Gastroesophageal sphincter (tissue), 4 donors: Measurements from ENCODE around the gene EPHB1. TPM values are rescaled to one million over a fixed set of nuclear protein-coding genes. Genes with fewer than 3 reads are reported as not detected.

Experiments
- ATAC-seq: fragments of 150-250 bp; one replicate; pipeline ENCODE4 v1.9.1; 2016; ENCODE audit warnings: mild to moderate bottlenecking, moderate library complexity
- H3K27ac ChIP-seq, 4 donors: fragments of 200-600 bp; sonication (generic) in 3 of 4; 1 replicate in 3 of 4; 2 replicates in 1 of 4; pipeline ENCODE4 v1.5.1; 2016 to 2019
- H3K27me3 ChIP-seq: fragments of 200-600 bp; sonication (generic); one replicate; pipeline ENCODE4 v1.5.1; 2019
- H3K36me3 ChIP-seq, 2 donors: fragments of 200-600 bp; sonication (generic); one replicate each; pipeline ENCODE4 v1.5.1; 2019; ENCODE audit warnings: control low read depth in 1 of 2
- H3K4me1 ChIP-seq, 3 donors: fragments of 200-600 bp; sonication (generic); 1 replicate in 2 of 3; 2 replicates in 1 of 3; pipeline ENCODE4 v1.5.1; 2016 to 2019; ENCODE audit warnings: control low read depth in 2 of 3
- H3K4me3 ChIP-seq, 2 donors: fragments of 200-600 bp; sonication (generic); one replicate each; pipeline ENCODE4 v1.5.1; 2019; ENCODE audit warnings: mild to moderate bottlenecking in 1 of 2, moderate library complexity in 1 of 2
- H3K9me3 ChIP-seq, 3 donors: fragments of 200-600 bp; sonication (generic); one replicate each; pipeline ENCODE4 v1.5.1; 2017 to 2019; ENCODE audit warnings: control low read depth in 2 of 3
- CTCF ChIP-seq, 4 experiments: fragments of 200-600 bp in 2 of 4; fragments of 450-650 bp in 2 of 4; sonication (generic) in 1 of 4; IDR thresholded peaks; one replicate each; pipeline ENCODE4 v1.5.1; 2017 to 2019; ENCODE audit warnings: antibody characterized with exemption in 4 of 4, mild to moderate bottlenecking in 2 of 4, moderate library complexity in 2 of 4
- EP300 ChIP-seq: sonication (generic); formaldehyde crosslinking; IDR thresholded peaks from one replicate; pipeline ENCODE4 v1.6.1; 2017; ENCODE audit warnings: antibody characterized with exemption, mild to moderate bottlenecking
- POLR2A ChIP-seq, 2 donors: fragments of 450-650 bp; IDR thresholded peaks; one replicate each; pipeline ENCODE4 v1.6.1; 2017; ENCODE audit warnings: antibody characterized with exemption in 2 of 2, mild to moderate bottlenecking in 2 of 2, moderate library complexity in 1 of 2
- POLR2AphosphoS5 ChIP-seq: sonication (generic); formaldehyde crosslinking; IDR thresholded peaks from one replicate; pipeline ENCODE4 v1.6.1; 2017; ENCODE audit warnings: antibody characterized with exemption
- WGBS, 2 donors: methylation state at CpG; one replicate each; pipeline ENCODE4 v1.1.5; 2018; ENCODE audit warnings: low coverage in 1 of 2; 5-methylcytosine and 5-hydroxymethylcytosine counted together
- total RNA-seq, 4 donors: library from RNA; depleted of rRNA; stranded (reverse); fragments of >200 nt; gene quantifications; one replicate each; pipeline ENCODE4 v1.1.0, GENCODE V29; 2016

Gene EPHB1
- total RNA-seq, 4 donors from 2014 or later, result 0.81 to 5.7 (median 2.5) TPM; not detected in 1

- H3K27me3 ChIP-seq, result no peaks in the 10 kb centered on the region
- no peaks in the 10 kb centered on the region for H3K4me1 ChIP-seq
- no peak overlapping the region for H3K4me3 ChIP-seq
- no peak overlapping the region for H3K27ac ChIP-seq
- no peak for ATAC-seq
- H3K36me3 ChIP-seq, result no peaks in the 10 kb centered on the region
- WGBS, 2 donors, result 56 to 75% methylated on average over 2 to 3 of the region's 3 CpGs
- H3K9me3 ChIP-seq, result no peaks in the 10 kb centered on the region
- no peak for TF ChIP-seq EP300
- TF ChIP-seq POLR2A (IDR thresholded peaks at IDR 0.05), result no peak
- no peak for TF ChIP-seq POLR2AphosphoS5
- TF ChIP-seq CTCF (IDR thresholded peaks at IDR 0.05), result no peak
These were observed 377.3 kb downstream of the EPHB1 start for GRCh38 chr3:135172191-135172869.

GRCh38 chr3:135175728-135176277, 380.7 kb downstream of the EPHB1 start:
- H3K4me3 ChIP-seq, result no peak overlapping the region
- no peaks in the 10 kb centered on the region for H3K27me3 ChIP-seq
- H3K9me3 ChIP-seq, result no peaks in the 10 kb centered on the region
- peaks cover 0 to 8% of the 10 kb centered on the region in 2 donors for H3K36me3 ChIP-seq
- 46 to 56% methylated on average over 4 to 5 of the region's 5 CpGs for WGBS, 2 donors
- TF ChIP-seq EP300 (no peak), CTCF (IDR thresholded peaks at IDR 0.05) (no peak), POLR2A (IDR thresholded peaks at IDR 0.05) (no peak), POLR2AphosphoS5 (no peak)
- ATAC-seq, result no peak
- no peaks in the 10 kb centered on the region for H3K4me1 ChIP-seq
- no peak overlapping the region for H3K27ac ChIP-seq

GRCh38 chr3:135176881-135177280, 381.8 kb downstream of the EPHB1 start:
- H3K9me3 ChIP-seq, result no peaks in the 10 kb centered on the region
- H3K36me3 ChIP-seq, result peaks cover 0 to 8% of the 10 kb centered on the region in 2 donors
- no peak for TF ChIP-seq EP300
- no peak for TF ChIP-seq POLR2A (IDR thresholded peaks at IDR 0.05)
- no peak for TF ChIP-seq CTCF (IDR thresholded peaks at IDR 0.05)
- no peak for TF ChIP-seq POLR2AphosphoS5
- no peak overlapping the region for H3K4me3 ChIP-seq
- 76 to 98% methylated on average over 5 to 8 of the region's 9 CpGs for WGBS, 2 donors
- no peaks in the 10 kb centered on the region for H3K4me1 ChIP-seq
- no peaks in the 10 kb centered on the region for H3K27me3 ChIP-seq
- no peak overlapping the region for H3K27ac ChIP-seq
- ATAC-seq, result no peak

- Histone ChIP-seq H3K4me1 (no peaks in the 10 kb centered on the region), H3K36me3 (peaks cover 0 to 8% of the 10 kb centered on the region in 2 donors), H3K9me3 (no peaks in the 10 kb centered on the region), H3K4me3 (no peak overlapping the region), H3K27me3 (no peaks in the 10 kb centered on the region), H3K27ac (no peak overlapping the region)
- TF ChIP-seq EP300, result no peak
- TF ChIP-seq POLR2A (IDR thresholded peaks at IDR 0.05), result no peak
- no peak for TF ChIP-seq POLR2AphosphoS5
- no peak for TF ChIP-seq CTCF (IDR thresholded peaks at IDR 0.05)
- WGBS, 2 donors, result 63 to 82% methylated on average over 2 of the region's 2 CpGs
- no peak for ATAC-seq
These were observed 383.5 kb downstream of the EPHB1 start for GRCh38 chr3:135178566-135178965.

- Histone ChIP-seq H3K27me3 (no peaks in the 10 kb centered on the region), H3K36me3 (peaks cover 0 to 8% of the 10 kb centered on the region in 2 donors), H3K27ac (no peak overlapping the region), H3K4me1 (no peaks in the 10 kb centered on the region), H3K4me3 (no peak overlapping the region), H3K9me3 (no peaks in the 10 kb centered on the region)
- TF ChIP-seq CTCF (IDR thresholded peaks at IDR 0.05) (no peak), EP300 (no peak), POLR2AphosphoS5 (no peak), POLR2A (IDR thresholded peaks at IDR 0.05) (no peak)
- no peak for ATAC-seq
- 79% methylated on average over 3 of the region's 3 CpGs; no CpG with 5 or more reads in 1 of the 2 donors for WGBS, 2 donors
These were observed 386.3 kb downstream of the EPHB1 start for GRCh38 chr3:135181408-135181807.
